Measurements from ENCODE around the gene XRRA1. TPM values are rescaled to one million over a fixed set of nuclear protein-coding genes. Genes with fewer than 3 reads are reported as not detected.

XRRA1 gene
- total RNA-seq, 1 donor from 2014 or later, result 10.8 TPM

DNA sequence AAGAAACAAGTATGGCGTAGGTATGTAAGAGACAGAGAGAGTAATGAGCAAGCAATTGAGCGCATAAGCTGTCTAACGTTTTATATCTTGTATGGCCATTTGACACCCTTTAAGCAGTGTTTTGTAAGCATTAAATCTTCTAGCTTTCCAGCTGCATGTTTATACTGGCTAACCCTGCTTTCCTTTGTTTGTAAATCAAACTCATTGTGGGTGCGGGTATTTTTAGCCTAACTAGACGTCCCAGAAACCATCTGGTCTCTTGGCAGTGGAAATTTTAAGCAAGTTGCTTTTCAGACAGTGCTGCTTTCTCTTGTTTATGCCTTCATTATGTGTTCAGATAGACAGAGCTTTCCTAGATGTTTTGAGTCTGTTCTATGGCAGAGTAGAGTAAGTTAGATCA, 126.7 kb downstream of the XRRA1 start:
- Mint-ChIP-seq H3K4me1 (ENCODE audit: low read depth) (peaks cover 4% of the 10 kb centered on the region), H3K4me3 (ENCODE audit: low read depth) (no peak overlapping the region), H3K36me3 (ENCODE audit: insufficient read depth) (peaks cover 69% of the 10 kb centered on the region), H3K27ac (no peak overlapping the region), H3K27me3 (no peaks in the 10 kb centered on the region), H3K9me3 (ENCODE audit: low read depth) (peaks cover 25% of the 10 kb centered on the region)
- no peak for DNase-seq (ENCODE audit: low spot score, unreplicated experiment)
- TF ChIP-seq, protein P1, sequence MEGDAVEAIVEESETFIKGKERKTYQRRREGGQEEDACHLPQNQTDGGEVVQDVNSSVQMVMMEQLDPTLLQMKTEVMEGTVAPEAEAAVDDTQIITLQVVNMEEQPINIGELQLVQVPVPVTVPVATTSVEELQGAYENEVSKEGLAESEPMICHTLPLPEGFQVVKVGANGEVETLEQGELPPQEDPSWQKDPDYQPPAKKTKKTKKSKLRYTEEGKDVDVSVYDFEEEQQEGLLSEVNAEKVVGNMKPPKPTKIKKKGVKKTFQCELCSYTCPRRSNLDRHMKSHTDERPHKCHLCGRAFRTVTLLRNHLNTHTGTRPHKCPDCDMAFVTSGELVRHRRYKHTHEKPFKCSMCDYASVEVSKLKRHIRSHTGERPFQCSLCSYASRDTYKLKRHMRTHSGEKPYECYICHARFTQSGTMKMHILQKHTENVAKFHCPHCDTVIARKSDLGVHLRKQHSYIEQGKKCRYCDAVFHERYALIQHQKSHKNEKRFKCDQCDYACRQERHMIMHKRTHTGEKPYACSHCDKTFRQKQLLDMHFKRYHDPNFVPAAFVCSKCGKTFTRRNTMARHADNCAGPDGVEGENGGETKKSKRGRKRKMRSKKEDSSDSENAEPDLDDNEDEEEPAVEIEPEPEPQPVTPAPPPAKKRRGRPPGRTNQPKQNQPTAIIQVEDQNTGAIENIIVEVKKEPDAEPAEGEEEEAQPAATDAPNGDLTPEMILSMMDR (IDR thresholded peaks at IDR 0.05; ENCODE audit: unreplicated experiment), result no peak

DNA sequence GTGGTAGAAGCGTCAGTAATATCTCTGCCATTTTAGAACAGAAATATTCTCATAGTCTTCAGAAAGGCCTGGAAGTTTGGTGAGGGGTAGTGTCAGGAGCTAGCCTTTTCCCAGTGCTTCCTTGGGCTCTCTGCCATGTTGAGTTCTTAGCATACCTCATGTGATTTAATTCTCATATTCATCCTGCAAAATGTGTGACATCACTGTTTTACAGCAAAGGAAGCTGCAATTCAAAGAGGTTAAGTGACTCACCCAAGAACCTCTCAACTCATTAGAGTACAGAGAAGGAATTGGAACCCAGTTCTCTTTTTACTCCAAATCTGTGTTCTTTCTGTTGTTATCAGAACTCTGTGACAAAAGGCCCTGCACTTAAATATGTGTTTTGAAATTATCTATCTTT, 128.1 kb downstream of the XRRA1 start:
- peaks cover 11% of the 10 kb centered on the region for H3K4me1 Mint-ChIP-seq (ENCODE audit: low read depth)
- H3K36me3 Mint-ChIP-seq (ENCODE audit: insufficient read depth), result peaks cover 62% of the 10 kb centered on the region
- H3K27ac Mint-ChIP-seq, result no peak overlapping the region
- no peaks in the 10 kb centered on the region for H3K27me3 Mint-ChIP-seq
- peaks cover 22% of the 10 kb centered on the region for H3K9me3 Mint-ChIP-seq (ENCODE audit: low read depth)
- no peak for DNase-seq (ENCODE audit: low spot score, unreplicated experiment)
- no peak overlapping the region for H3K4me3 Mint-ChIP-seq (ENCODE audit: low read depth)
- TF ChIP-seq, protein P1 (IDR thresholded peaks at IDR 0.05; ENCODE audit: unreplicated experiment), result no peak

DNA sequence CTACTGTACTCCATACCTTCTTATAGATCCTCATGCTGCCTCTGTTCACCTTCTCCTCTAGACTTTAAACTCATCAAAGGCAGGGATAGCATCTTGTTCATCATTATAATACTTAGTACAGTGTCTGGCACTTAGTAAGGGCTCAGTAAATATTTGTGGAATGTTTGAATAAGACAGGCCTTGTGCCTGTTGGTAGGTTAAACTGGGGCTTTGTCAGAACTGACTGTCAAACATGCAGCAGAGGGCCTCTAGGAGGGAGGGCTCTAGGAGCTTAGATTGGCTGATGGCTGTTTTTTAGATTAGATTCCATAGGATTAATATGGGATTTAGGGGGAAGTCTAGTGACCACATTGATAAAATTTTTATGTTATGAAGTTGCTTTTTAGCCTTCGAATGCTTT, 129.5 kb downstream of the XRRA1 start:
- TF ChIP-seq, protein P1 (IDR thresholded peaks at IDR 0.05; ENCODE audit: unreplicated experiment), result no peak
- H3K36me3 Mint-ChIP-seq (ENCODE audit: insufficient read depth), result peaks cover 51% of the 10 kb centered on the region
- H3K27ac Mint-ChIP-seq, result no peak overlapping the region

DNA sequence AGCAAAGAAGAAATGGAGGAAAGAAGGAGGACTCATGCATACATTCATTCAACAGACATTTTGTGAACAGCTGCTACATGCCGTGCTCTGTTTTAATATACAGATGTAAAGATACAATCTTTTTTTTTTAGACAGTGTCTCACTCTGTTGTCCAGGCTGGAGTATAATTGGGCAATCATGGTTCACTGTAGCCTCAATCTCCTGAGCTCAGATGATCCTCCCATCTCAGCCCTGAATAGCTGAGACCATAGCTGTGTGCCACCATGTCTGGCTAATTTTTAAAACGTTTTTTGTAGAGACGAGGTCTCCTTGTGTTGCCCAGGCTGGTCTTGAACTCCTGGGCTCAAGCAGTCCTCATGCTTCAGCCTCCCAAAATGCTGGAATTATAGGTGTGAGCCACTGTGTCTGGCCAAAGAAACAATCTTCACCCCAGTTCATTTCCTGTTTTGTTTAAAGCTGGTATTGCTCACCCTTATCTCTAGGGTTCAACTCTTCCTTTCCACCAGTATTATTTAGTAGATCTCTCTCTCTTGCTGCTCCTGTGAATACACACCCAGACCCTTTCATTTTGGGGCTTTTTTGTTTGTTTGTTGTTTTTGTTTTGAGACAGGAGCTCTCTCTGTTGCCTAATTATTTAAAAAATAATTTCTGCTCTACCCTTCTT, 130.5 kb downstream of the XRRA1 start:
- no peaks in the 10 kb centered on the region for H3K27me3 Mint-ChIP-seq
- no peak overlapping the region for H3K4me3 Mint-ChIP-seq (ENCODE audit: low read depth)
- peaks cover 41% of the 10 kb centered on the region for H3K36me3 Mint-ChIP-seq (ENCODE audit: insufficient read depth)
- H3K9me3 Mint-ChIP-seq (ENCODE audit: low read depth), result no peaks in the 10 kb centered on the region
- peaks cover 12% of the 10 kb centered on the region for H3K4me1 Mint-ChIP-seq (ENCODE audit: low read depth)
- DNase-seq (ENCODE audit: low spot score, unreplicated experiment), result no peak
- no peak overlapping the region for H3K27ac Mint-ChIP-seq
- TF ChIP-seq, protein P1 (IDR thresholded peaks at IDR 0.05; ENCODE audit: unreplicated experiment), result no peak

More for the DNA sequence above, 129.5 kb downstream of the XRRA1 start:
- Mint-ChIP-seq H3K4me3 (ENCODE audit: low read depth) (no peak overlapping the region), H3K9me3 (ENCODE audit: low read depth) (peaks cover 8% of the 10 kb centered on the region), H3K4me1 (ENCODE audit: low read depth) (peaks cover 12% of the 10 kb centered on the region), H3K27me3 (no peaks in the 10 kb centered on the region)
- no peak for DNase-seq (ENCODE audit: low spot score, unreplicated experiment)

DNA sequence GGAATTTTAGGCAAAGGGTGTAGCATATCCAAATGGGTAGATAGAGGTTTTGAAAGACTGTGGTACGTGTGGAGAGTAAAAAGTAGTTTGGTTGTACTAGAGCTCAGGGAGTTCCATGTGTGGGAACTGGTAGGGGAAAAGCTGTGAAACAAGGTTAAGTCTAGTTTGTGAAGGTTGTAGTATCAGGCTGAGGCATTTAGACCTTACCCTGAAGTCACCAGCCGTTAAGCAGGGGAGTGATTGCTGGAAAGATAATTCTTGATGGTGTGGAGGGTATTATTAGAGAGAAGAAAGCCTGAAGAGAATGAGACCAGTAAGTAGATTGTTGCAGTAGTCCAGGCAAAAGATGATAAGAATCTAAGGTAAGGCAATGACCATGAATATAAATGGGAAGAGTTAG, 132.2 kb downstream of the XRRA1 start:
- TF ChIP-seq, protein P1 (IDR thresholded peaks at IDR 0.05; ENCODE audit: unreplicated experiment), result no peak
- no peak for DNase-seq (ENCODE audit: low spot score, unreplicated experiment)
- peaks cover 36% of the 10 kb centered on the region for H3K36me3 Mint-ChIP-seq (ENCODE audit: insufficient read depth)

More for the DNA sequence above, 132.2 kb downstream of the XRRA1 start:
- Mint-ChIP-seq H3K4me1 (ENCODE audit: low read depth) (peaks cover 12% of the 10 kb centered on the region), H3K9me3 (ENCODE audit: low read depth) (no peaks in the 10 kb centered on the region), H3K4me3 (ENCODE audit: low read depth) (no peak overlapping the region), H3K27me3 (no peaks in the 10 kb centered on the region), H3K27ac (no peak overlapping the region)

Measured in progenitor cell of endocrine pancreas (in vitro differentiated cells).